NCI-H82 (cell line): Measurements from ENCODE around the gene SOSTDC1.
A peak's percentile ranks its signal among the peaks of the same experiment; 100 is the strongest.
"Not testable (repeated sequence)": the region's sequence is repeated elsewhere in the genome, so short reads cannot be mapped to it uniquely, and the experiment has no call there.

Experiments
- DNase-seq: peaks from one replicate; lab custom pipeline; 2025; lab: John Stamatoyannopoulos, UW

The SOSTDC1 gene

GRCh38 chr7:16465469-16466361, at the start of gene SOSTDC1:
Gene SOSTDC1, minus strand, starts transcription at chr7:16465738. Its CDS starts 70 bp downstream, at chr7:16465668.
- no peak for DNase-seq

GRCh38 chr7:16514729-16515128, 49.2 kb upstream of the SOSTDC1 start:
- DNase-seq: no peak

GRCh38 chr7:16514271-16514670, 48.7 kb upstream of the SOSTDC1 start:
- no peak for DNase-seq

- no peak for DNase-seq
Observed at GRCh38 chr7:16512097-16512496, 46.6 kb upstream of the SOSTDC1 start.

GRCh38 chr7:16511314-16511713, 45.8 kb upstream of the SOSTDC1 start:
- DNase-seq: no peak

- no peak for DNase-seq
Observed at GRCh38 chr7:16509829-16510228, 44.3 kb upstream of the SOSTDC1 start.

GRCh38 chr7:16506422-16506821, 40.9 kb upstream of the SOSTDC1 start:
- DNase-seq: not testable (repeated sequence)

GRCh38 chr7:16504019-16504418, 38.5 kb upstream of the SOSTDC1 start:
- DNase-seq: no peak

GRCh38 chr7:16502303-16502702, 36.8 kb upstream of the SOSTDC1 start:
- DNase-seq: no peak

- no peak for DNase-seq
Observed at GRCh38 chr7:16498122-16498521, 32.6 kb upstream of the SOSTDC1 start.

GRCh38 chr7:16494955-16495719, 29.6 kb upstream of the SOSTDC1 start:
- no peak for DNase-seq

- no peak for DNase-seq
Observed at GRCh38 chr7:16494551-16494950, 29.0 kb upstream of the SOSTDC1 start.

GRCh38 chr7:16493266-16493665, 27.7 kb upstream of the SOSTDC1 start:
- DNase-seq: no peak

GRCh38 chr7:16492513-16493062, 27.1 kb upstream of the SOSTDC1 start:
- DNase-seq: no peak

GRCh38 chr7:16491148-16491547, 25.6 kb upstream of the SOSTDC1 start:
- DNase-seq: no peak

GRCh38 chr7:16484453-16485158, 19.1 kb upstream of the SOSTDC1 start:
- DNase-seq: peak; percentile 42

GRCh38 chr7:16479591-16479990, 14.1 kb upstream of the SOSTDC1 start:
- no peak for DNase-seq

GRCh38 chr7:16479161-16479560, 13.6 kb upstream of the SOSTDC1 start:
- no peak for DNase-seq

- DNase-seq: no peak
Observed at GRCh38 chr7:16471933-16472332, 6.4 kb upstream of the SOSTDC1 start.

GRCh38 chr7:16463949-16464715, 1.4 kb downstream of the SOSTDC1 start:
- no peak for DNase-seq

GRCh38 chr7:16463520-16463919, 2.0 kb downstream of the SOSTDC1 start:
- no peak for DNase-seq
